CD14-positive monocyte (primary cell): ENCODE data around the gene ZBTB7C. TPM values are rescaled to one million over a fixed set of nuclear protein-coding genes. Genes with fewer than 3 reads are reported as not detected.
A peak's percentile ranks its signal among the peaks of the same experiment; 100 is the strongest.

Experiments
- DNase-seq, 3 donors: peaks; one replicate each; pipeline ENCODE4 v3.0.0-alpha.2; 2011 to 2022
- H2AFZ ChIP-seq: 2 replicates; pipeline ENCODE4 v1.6.0; 2012; ENCODE audit warnings: mild to moderate bottlenecking, low read depth, low read length, inconsistent platforms; ENCODE audit not compliant: insufficient read depth, poor library complexity, severe bottlenecking
- H3K27ac ChIP-seq, 2 donors: 1 replicate in 1 of 2; 2 replicates in 1 of 2; pipeline ENCODE4 v1.5.1; 2012 to 2013; ENCODE audit warnings: low read length in 2 of 2, control low read depth in 1 of 2, inconsistent platforms in 1 of 2, low read depth in 1 of 2, mild to moderate bottlenecking in 1 of 2
- H3K27me3 ChIP-seq, 2 donors: one replicate each; pipeline versions ENCODE4 v1.6.0 to v1.6.1; 2011 to 2013; ENCODE audit warnings: low read length in 2 of 2; ENCODE audit not compliant: control insufficient read depth in 2 of 2, insufficient read depth in 2 of 2
- H3K36me3 ChIP-seq, 2 donors: replicated peaks in 1 of 2; 1 replicate in 1 of 2; 2 replicates in 1 of 2; pipeline versions ENCODE4 v1.5.1 to v1.6.1; 2012 to 2013; ENCODE audit warnings: low read length in 2 of 2, control low read depth in 1 of 2, inconsistent platforms in 1 of 2, mild to moderate bottlenecking in 1 of 2; ENCODE audit not compliant: insufficient read depth in 2 of 2, control insufficient read depth in 1 of 2
- H3K4me1 ChIP-seq, 2 donors: 1 replicate in 1 of 2; 2 replicates in 1 of 2; pipeline versions ENCODE4 v1.5.1 to v1.6.1; 2012 to 2013; ENCODE audit warnings: low read length in 2 of 2, control low read depth in 1 of 2, inconsistent platforms in 1 of 2, mild to moderate bottlenecking in 1 of 2, moderate library complexity in 1 of 2; ENCODE audit not compliant: insufficient read depth in 2 of 2, control insufficient read depth in 1 of 2
- H3K4me2 ChIP-seq: replicated peaks from 2 replicates; pipeline ENCODE3; 2012; ENCODE audit warnings: low read length, moderate library complexity, mild to moderate bottlenecking; ENCODE audit not compliant: poor library complexity, severe bottlenecking; ENCODE audit errors: extremely low read depth
- H3K4me3 ChIP-seq, 3 experiments: fragments of 200-600 bp in 1 of 3; sonication (generic) in 1 of 3; replicated peaks in 1 of 3; 1 replicate in 2 of 3; 2 replicates in 1 of 3; pipeline ENCODE4 v1.5.1; 2011 to 2013; ENCODE audit warnings: low read length in 3 of 3, mild to moderate bottlenecking in 3 of 3, control low read depth in 2 of 3, low read depth in 2 of 3, inconsistent platforms in 1 of 3, moderate library complexity in 1 of 3
- H3K79me2 ChIP-seq: 2 replicates; pipeline ENCODE4 v1.6.0; 2012; ENCODE audit warnings: mild to moderate bottlenecking, control low read depth, inconsistent platforms, low read length, moderate library complexity; ENCODE audit not compliant: insufficient read depth
- H3K9ac ChIP-seq: 2 replicates; pipeline ENCODE4 v1.6.0; 2017; ENCODE audit warnings: low read length, mild to moderate bottlenecking; ENCODE audit not compliant: insufficient read depth, poor library complexity, severe bottlenecking
- H3K9me3 ChIP-seq, 2 donors: replicated peaks in 1 of 2; 1 replicate in 1 of 2; 2 replicates in 1 of 2; pipeline versions ENCODE4 v1.5.1 to v1.6.1; 2012 to 2013; ENCODE audit warnings: low read length in 2 of 2, control low read depth in 1 of 2; ENCODE audit not compliant: control insufficient read depth in 1 of 2, insufficient read depth in 1 of 2
- H4K20me1 ChIP-seq: 2 replicates; pipeline ENCODE4 v1.6.0; 2012; ENCODE audit warnings: mild to moderate bottlenecking, low read length, control low read depth, moderate library complexity; ENCODE audit not compliant: insufficient read depth
- H3K27ac Mint-ChIP-seq, 7 donors: one replicate each; pipeline ENCODE4 v1.8.0; 2020; ENCODE audit warnings: mild to moderate bottlenecking in 7 of 7, mixed read lengths in 7 of 7, moderate library complexity in 6 of 7, inconsistent platforms in 2 of 7
- H3K27me3 Mint-ChIP-seq, 3 donors: one replicate each; pipeline ENCODE4 v1.8.0; 2021 to 2022; ENCODE audit warnings: low read depth in 3 of 3, mild to moderate bottlenecking in 3 of 3, mixed read lengths in 3 of 3, moderate library complexity in 3 of 3, inconsistent platforms in 1 of 3
- H3K36me3 Mint-ChIP-seq, 2 donors: one replicate each; pipeline ENCODE4 v1.8.0; 2020; ENCODE audit warnings: mixed read lengths in 2 of 2, inconsistent platforms in 1 of 2, mild to moderate bottlenecking in 1 of 2
- H3K4me1 Mint-ChIP-seq: one replicate; pipeline ENCODE4 v1.8.0; 2020; ENCODE audit warnings: mild to moderate bottlenecking, mixed read lengths
- H3K4me3 Mint-ChIP-seq, 2 donors: one replicate each; pipeline ENCODE4 v1.8.0; 2020; ENCODE audit warnings: mild to moderate bottlenecking in 2 of 2, mixed read lengths in 2 of 2, moderate library complexity in 1 of 2
- H3K9me3 Mint-ChIP-seq, 7 donors: one replicate each; pipeline ENCODE4 v1.8.0; 2020 to 2022; ENCODE audit warnings: mixed read lengths in 7 of 7, mild to moderate bottlenecking in 6 of 7, moderate library complexity in 6 of 7, inconsistent platforms in 2 of 7
- CTCF ChIP-seq: fragments of 200-600 bp; IDR thresholded peaks from one replicate; pipeline ENCODE4 v1.8.0; 2022; ENCODE audit warnings: antibody characterized with exemption, mild to moderate bottlenecking
- WGBS: methylation state at CpG from one replicate; pipeline ENCODE4 v1.1.5; 2013; ENCODE audit warnings: missing lambda C conversion rate; ENCODE audit not compliant: insufficient coverage; 5-methylcytosine and 5-hydroxymethylcytosine counted together
- intact Hi-C, 2 donors: fragments of 100-400 bp; cut with micrococcal nuclease; formaldehyde crosslinking; loops; one replicate each; pipeline versions ENCODE4 v1.15.0 to v1.15.1; 2023
- polyA plus RNA-seq, 3 donors: library from polyadenylated mRNA; depleted of rRNA in 1 of 3; unstranded in 2 of 3; stranded (reverse) in 1 of 3; fragments of 300-500 nt in 2 of 3; fragments of >200 nt in 1 of 3; fragmentation: Illumina TruSeq in 2 of 3; gene quantifications; 1 replicate in 2 of 3; 2 replicates in 1 of 3; pipeline ENCODE4 v1.2.3, GENCODE V29; 2012 to 2021

The ZBTB7C gene
- polyA plus RNA-seq, 3 donors: 0.03 to 0.09 TPM; not detected in 1

GRCh38 chr18:48433541-48433940 lies 24.4 kb upstream of the ZBTB7C start:
- WGBS: no CpG with 5 or more reads among the region's 2 CpGs
- no peaks in the 10 kb centered on the region for H3K9me3 ChIP-seq
- no peak overlapping the region for H3K9ac ChIP-seq
- no peaks in the 10 kb centered on the region for H3K79me2 ChIP-seq
- H3K4me1 ChIP-seq: no peaks in the 10 kb centered on the region
- no peak overlapping the region for H2AFZ ChIP-seq
- H3K27me3 Mint-ChIP-seq: peaks cover 4 to 15% (median 13%) of the 10 kb centered on the region in 3 donors
- no peak overlapping the region for H3K27ac ChIP-seq
- DNase-seq: no peak
- peaks cover 0 to 3% (median 0%) of the 10 kb centered on the region in 7 donors for H3K9me3 Mint-ChIP-seq
- TF ChIP-seq CTCF: no peak
- H4K20me1 ChIP-seq: no peaks in the 10 kb centered on the region
- H3K36me3 ChIP-seq: no peaks in the 10 kb centered on the region
- peaks cover 2% of the 10 kb centered on the region for H3K4me1 Mint-ChIP-seq
- no peaks in the 10 kb centered on the region for H3K27me3 ChIP-seq
- no peak overlapping the region for H3K4me2 ChIP-seq
- no peak overlapping the region for H3K27ac Mint-ChIP-seq
- intact Hi-C loops: no loop called here
- no peak overlapping the region for H3K4me3 Mint-ChIP-seq
- H3K4me3 ChIP-seq: no peak overlapping the region
- no peaks in the 10 kb centered on the region for H3K36me3 Mint-ChIP-seq

- Mint-ChIP-seq H3K9me3 (peaks cover 0 to 3% (median 0%) of the 10 kb centered on the region in 7 donors), H3K27me3 (peaks cover 6 to 19% (median 17%) of the 10 kb centered on the region in 3 donors), H3K4me3 (no peak overlapping the region), H3K27ac (peak overlapping the region in 1 of 7 donors; percentile 40), H3K36me3 (no peaks in the 10 kb centered on the region), H3K4me1 (peaks cover 2% of the 10 kb centered on the region)
- Histone ChIP-seq H3K4me2 (no peak overlapping the region), H3K36me3 (no peaks in the 10 kb centered on the region), H2AFZ (no peak overlapping the region), H3K9ac (no peak overlapping the region), H3K4me1 (no peaks in the 10 kb centered on the region), H3K9me3 (no peaks in the 10 kb centered on the region), H3K79me2 (no peaks in the 10 kb centered on the region), H3K27ac (no peak overlapping the region), H3K4me3 (no peak overlapping the region), H3K27me3 (peaks cover 4 to 5% of the 10 kb centered on the region in 2 donors), H4K20me1 (no peaks in the 10 kb centered on the region)
- no peak for DNase-seq
- intact Hi-C loops: no loop called here
- TF ChIP-seq CTCF: no peak
- 74% methylated on average over 2 of the region's 4 CpGs for WGBS
Observed at GRCh38 chr18:48430150-48430549, 21.0 kb upstream of the ZBTB7C start.
